DND-41 (cell line): Measurements from ENCODE around the gene ADARB2.

Experiments used
- ATAC-seq: fragments of 200-7000 bp; cut with Tn5 transposase; 3 replicates; pipeline ENCODE4 v1.9.1; 2021; ENCODE audit warnings: low read depth; ENCODE audit not compliant: insufficient read depth
- DNase-seq: peaks from one replicate; pipeline ENCODE4 v3.0.0-alpha.2; 2020
- H2AFZ ChIP-seq: 2 replicates; pipeline ENCODE4 v1.6.0; 2012; ENCODE audit warnings: low read depth, low read length
- H3K27ac ChIP-seq: 2 replicates; pipeline ENCODE4 v1.5.1; 2012; ENCODE audit warnings: low read length, inconsistent platforms
- H3K27me3 ChIP-seq: fragments of 200-600 bp; sonication (generic); 2 replicates; pipeline ENCODE4 v1.6.0; 2012; ENCODE audit warnings: low read length, mild to moderate bottlenecking, inconsistent platforms; ENCODE audit not compliant: insufficient read depth, poor library complexity
- H3K36me3 ChIP-seq: 2 replicates; pipeline ENCODE4 v1.5.1; 2012; ENCODE audit warnings: low read length, inconsistent platforms; ENCODE audit not compliant: insufficient read depth
- H3K4me1 ChIP-seq: 2 replicates; pipeline ENCODE4 v1.5.1; 2012; ENCODE audit warnings: mild to moderate bottlenecking, low read length; ENCODE audit not compliant: insufficient read depth
- H3K4me2 ChIP-seq: 2 replicates; pipeline ENCODE4 v1.6.0; 2012; ENCODE audit warnings: mild to moderate bottlenecking, moderate library complexity, low read length, inconsistent platforms; ENCODE audit not compliant: insufficient read depth
- H3K4me3 ChIP-seq, 2 experiments: fragments of 200-600 bp in 1 of 2; shearing (Covaris generic) in 1 of 2; 2 replicates each; pipeline ENCODE4 v1.5.1; 2012 to 2016; ENCODE audit warnings: inconsistent platforms in 2 of 2, low read length in 2 of 2, mild to moderate bottlenecking in 2 of 2, low read depth in 1 of 2, moderate library complexity in 1 of 2
- H3K79me2 ChIP-seq: 2 replicates; pipeline ENCODE4 v1.6.0; 2012; ENCODE audit warnings: low read length, inconsistent platforms; ENCODE audit not compliant: insufficient read depth
- H3K9ac ChIP-seq: 2 replicates; pipeline ENCODE4 v1.6.0; 2012; ENCODE audit warnings: low read depth, mild to moderate bottlenecking, inconsistent platforms, low read length, moderate library complexity
- H3K9me3 ChIP-seq: 2 replicates; pipeline ENCODE4 v1.5.1; 2012; ENCODE audit warnings: low read length, moderate library complexity, mild to moderate bottlenecking, inconsistent platforms; ENCODE audit not compliant: insufficient read depth, severe bottlenecking
- H4K20me1 ChIP-seq: 2 replicates; pipeline ENCODE4 v1.6.0; 2012; ENCODE audit warnings: low read length; ENCODE audit not compliant: insufficient read depth
- EZH2 ChIP-seq: IDR thresholded peaks from 3 replicates; pipeline ENCODE4 v1.6.1; 2012; ENCODE audit warnings: borderline replicate concordance, low read depth, mild to moderate bottlenecking, moderate library complexity, low read length, inconsistent platforms; ENCODE audit not compliant: severe bottlenecking
- TF ChIP-seq, protein P1 (sequence below): IDR thresholded peaks from 2 replicates; pipeline ENCODE4 v1.5.1; 2012; ENCODE audit warnings: borderline replicate concordance, low read length, moderate library complexity, mild to moderate bottlenecking; ENCODE audit not compliant: poor library complexity, severe bottlenecking; ENCODE audit errors: extremely low read depth

Gene ADARB2

DNA sequence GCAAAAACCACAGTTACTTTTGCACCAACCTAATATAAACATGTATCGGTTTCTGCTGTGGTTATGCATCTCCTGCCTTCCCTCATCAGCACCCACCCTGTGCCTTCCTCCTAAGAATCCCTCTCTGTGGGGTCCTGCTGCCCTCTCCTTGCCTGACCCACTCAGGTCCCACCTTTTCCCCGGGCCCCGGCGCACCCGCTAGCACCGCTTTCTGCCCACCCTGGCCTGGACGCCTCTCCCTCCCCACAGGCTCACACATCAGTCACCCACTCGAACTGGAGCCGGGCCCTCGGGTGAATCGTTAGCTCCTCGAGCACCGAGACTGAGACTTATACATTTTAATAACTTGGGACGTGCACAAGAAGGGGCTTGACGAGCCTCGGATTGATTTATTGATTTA, 110.5 kb downstream of the ADARB2 start:
- Histone ChIP-seq H3K4me2 (no peak overlapping the region), H2AFZ (no peak overlapping the region), H3K9ac (no peak overlapping the region), H3K27ac (no peak overlapping the region), H3K36me3 (no peaks in the 10 kb centered on the region), H3K9me3 (no peaks in the 10 kb centered on the region), H4K20me1 (no peaks in the 10 kb centered on the region), H3K27me3 (no peaks in the 10 kb centered on the region), H3K79me2 (no peaks in the 10 kb centered on the region), H3K4me3 (no peak overlapping the region), H3K4me1 (peaks cover 7% of the 10 kb centered on the region)
- ATAC-seq (no peak), DNase-seq (no peak)
- no peak for TF ChIP-seq EZH2
- TF ChIP-seq, protein P1, sequence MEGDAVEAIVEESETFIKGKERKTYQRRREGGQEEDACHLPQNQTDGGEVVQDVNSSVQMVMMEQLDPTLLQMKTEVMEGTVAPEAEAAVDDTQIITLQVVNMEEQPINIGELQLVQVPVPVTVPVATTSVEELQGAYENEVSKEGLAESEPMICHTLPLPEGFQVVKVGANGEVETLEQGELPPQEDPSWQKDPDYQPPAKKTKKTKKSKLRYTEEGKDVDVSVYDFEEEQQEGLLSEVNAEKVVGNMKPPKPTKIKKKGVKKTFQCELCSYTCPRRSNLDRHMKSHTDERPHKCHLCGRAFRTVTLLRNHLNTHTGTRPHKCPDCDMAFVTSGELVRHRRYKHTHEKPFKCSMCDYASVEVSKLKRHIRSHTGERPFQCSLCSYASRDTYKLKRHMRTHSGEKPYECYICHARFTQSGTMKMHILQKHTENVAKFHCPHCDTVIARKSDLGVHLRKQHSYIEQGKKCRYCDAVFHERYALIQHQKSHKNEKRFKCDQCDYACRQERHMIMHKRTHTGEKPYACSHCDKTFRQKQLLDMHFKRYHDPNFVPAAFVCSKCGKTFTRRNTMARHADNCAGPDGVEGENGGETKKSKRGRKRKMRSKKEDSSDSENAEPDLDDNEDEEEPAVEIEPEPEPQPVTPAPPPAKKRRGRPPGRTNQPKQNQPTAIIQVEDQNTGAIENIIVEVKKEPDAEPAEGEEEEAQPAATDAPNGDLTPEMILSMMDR = no peak

DNA sequence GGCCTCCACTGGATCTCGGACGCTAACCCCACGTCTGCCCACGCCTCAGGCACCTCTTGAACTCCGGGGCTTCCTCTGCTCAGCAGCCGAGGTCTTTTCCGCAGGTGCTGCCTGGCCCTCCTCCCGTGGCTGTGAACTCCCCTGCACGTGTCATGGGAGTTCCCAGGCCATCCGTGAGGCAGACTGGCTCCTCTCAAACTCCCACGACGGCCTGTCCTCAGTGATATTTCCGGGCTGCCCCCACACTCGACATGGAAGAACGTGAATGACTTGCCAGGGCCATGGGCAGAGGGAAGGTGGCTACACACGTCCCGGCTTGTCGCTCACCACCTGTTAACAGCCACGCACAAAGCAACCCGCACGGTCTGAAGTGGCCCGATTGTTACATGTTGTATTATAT, 110.9 kb downstream of the ADARB2 start:
- TF ChIP-seq, protein P1 = no peak
- no peak for TF ChIP-seq EZH2
- H3K4me3 ChIP-seq = no peak overlapping the region
- no peak overlapping the region for H3K4me2 ChIP-seq
- no peak overlapping the region for H2AFZ ChIP-seq
- H3K36me3 ChIP-seq = no peaks in the 10 kb centered on the region
- ATAC-seq (no peak), DNase-seq (no peak)
- H3K4me1 ChIP-seq = peaks cover 4% of the 10 kb centered on the region
- no peaks in the 10 kb centered on the region for H3K27me3 ChIP-seq
- H3K9ac ChIP-seq = no peak overlapping the region
- no peak overlapping the region for H3K27ac ChIP-seq
- H3K79me2 ChIP-seq = no peaks in the 10 kb centered on the region
- no peaks in the 10 kb centered on the region for H4K20me1 ChIP-seq
- H3K9me3 ChIP-seq = no peaks in the 10 kb centered on the region

DNA sequence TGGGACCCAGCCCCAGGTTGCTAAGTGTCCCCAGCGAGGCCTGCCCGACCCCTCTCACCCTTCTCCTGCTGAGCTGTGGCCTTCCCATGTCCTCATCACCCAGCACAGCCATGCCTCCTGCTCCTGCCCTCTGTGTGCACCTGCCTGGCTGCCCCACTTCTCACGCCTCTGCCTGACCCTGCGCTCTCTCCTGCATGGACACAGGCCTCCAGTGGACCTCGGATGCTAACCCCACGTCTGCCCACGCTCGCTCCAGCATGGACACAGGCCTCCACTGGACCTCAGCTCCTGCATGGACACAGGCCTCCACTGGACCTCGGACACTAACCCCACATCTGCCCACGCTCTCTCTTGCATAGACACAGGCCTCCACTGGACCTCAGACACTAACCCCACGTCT, 111.6 kb downstream of the ADARB2 start:
- no peak overlapping the region for H2AFZ ChIP-seq
- H4K20me1 ChIP-seq = no peaks in the 10 kb centered on the region
- no peaks in the 10 kb centered on the region for H3K27me3 ChIP-seq
- no peaks in the 10 kb centered on the region for H3K9me3 ChIP-seq
- H3K4me3 ChIP-seq = no peak overlapping the region
- H3K4me2 ChIP-seq = no peak overlapping the region
- DNase-seq (no peak), ATAC-seq (no peak)
- H3K4me1 ChIP-seq = no peaks in the 10 kb centered on the region
- H3K9ac ChIP-seq = no peak overlapping the region
- no peaks in the 10 kb centered on the region for H3K79me2 ChIP-seq
- no peak overlapping the region for H3K27ac ChIP-seq
- no peaks in the 10 kb centered on the region for H3K36me3 ChIP-seq
- no peak for TF ChIP-seq EZH2

DNA sequence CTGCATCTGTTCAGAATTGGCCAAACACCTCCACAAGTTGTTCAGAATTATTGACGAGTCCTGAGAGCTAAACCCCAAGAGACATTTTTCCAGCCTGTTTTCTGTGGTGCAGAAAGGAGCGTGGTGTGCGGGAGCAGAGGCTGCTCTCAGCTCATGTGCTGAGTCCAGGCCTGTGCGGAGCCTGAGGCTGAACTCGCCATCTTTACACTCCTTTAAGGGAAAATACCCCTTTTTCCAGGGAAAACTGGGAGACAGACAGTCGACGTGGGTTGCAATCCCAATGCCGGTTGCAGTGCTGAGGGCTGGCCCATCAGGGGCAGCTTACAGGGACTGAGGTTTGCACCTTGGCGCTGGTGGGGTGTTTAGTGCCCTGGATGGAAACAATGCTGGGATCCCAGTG, 112.2 kb downstream of the ADARB2 start:
- H2AFZ ChIP-seq = no peak overlapping the region
- no peak overlapping the region for H3K9ac ChIP-seq
- DNase-seq (no peak), ATAC-seq (no peak)
- no peak overlapping the region for H3K4me3 ChIP-seq
- H3K9me3 ChIP-seq = no peaks in the 10 kb centered on the region
- no peaks in the 10 kb centered on the region for H3K36me3 ChIP-seq
- TF ChIP-seq, protein P1 = no peak
- no peak for TF ChIP-seq EZH2
- H3K27me3 ChIP-seq = no peaks in the 10 kb centered on the region
- no peaks in the 10 kb centered on the region for H4K20me1 ChIP-seq
- H3K4me2 ChIP-seq = no peak overlapping the region
- no peaks in the 10 kb centered on the region for H3K79me2 ChIP-seq
- H3K4me1 ChIP-seq = no peaks in the 10 kb centered on the region
- H3K27ac ChIP-seq = no peak overlapping the region
